ENCODE results near the gene SCYL2. TPM values are rescaled to one million over a fixed set of nuclear protein-coding genes. Genes with fewer than 3 reads are reported as not detected.
A peak's percentile ranks its signal among the peaks of the same experiment; 100 is the strongest.

The SCYL2 gene
- total and polyA plus RNA-seq, 2 of the 13 experiments (the other 11 are each of a cell fraction or from before 2014, with no cell fraction given): 11.4 to 28.8 TPM

GRCh38 chr12:100229036-100229635 lies 37.8 kb upstream of the SCYL2 start:
- in situ Hi-C loops (cut with HindIII; ENCODE audit: extremely low pct_ligation_motif_present, low pct_unique_long_range_greater_than_20kb): no loop called here
- ChIA-PET CTCF (ENCODE audit: low intra/inter-chr PET ratio, low total read pairs) (no interaction called here), POLR2A (no interaction called here)
- H4K20me1 ChIP-seq (ENCODE audit: insufficient read depth, low read length): no peaks in the 10 kb centered on the region
- FAIRE-seq (peak; percentile 12), ATAC-seq (peak; percentile 86), DNase-seq (ENCODE audit: low spot score) (peak; percentile 28)
- H3K4me3 ChIP-seq (replicated peaks in 1 of 3; ENCODE audit: insufficient read depth in 1 of 3, low read depth in 2 of 3, low read length in 3 of 3): no peak overlapping the region
- 92% methylated on average over 5 of the region's 5 CpGs for WGBS (ENCODE audit: low lambda C conversion rate)
- no peak overlapping the region for H3K9ac ChIP-seq (ENCODE audit: insufficient read depth, low read depth, low read length)
- intact Hi-C loops (cut with micrococcal nuclease; ENCODE audit: unreplicated experiment): no loop called here
- peaks cover 0 to 9% of the 10 kb centered on the region in 2 experiments; a peak in 3 of 5 replicates for H3K36me3 ChIP-seq (replicated peaks in 1 of 2; ENCODE audit: control insufficient read depth in 1 of 2, insufficient read depth in 2 of 2, low read length in 2 of 2)
- H3K27ac ChIP-seq (ENCODE audit: extremely low read length, insufficient read depth, low read length): no peak overlapping the region
- H3K79me2 ChIP-seq (ENCODE audit: insufficient read depth, low read length): no peaks in the 10 kb centered on the region
- no peaks in the 10 kb centered on the region for H3K9me3 ChIP-seq (ENCODE audit: low read length)
- no peaks in the 10 kb centered on the region for H3K27me3 ChIP-seq (ENCODE audit: control insufficient read depth in 1 of 2, insufficient read depth in 2 of 2, low read length in 2 of 2)
- no peak overlapping the region for H3K4me2 ChIP-seq (ENCODE audit: low read depth, low read length)
- no peaks in the 10 kb centered on the region for H3K4me1 ChIP-seq (ENCODE audit: insufficient read depth, low read length)
- BruUV-seq (replicated peaks): no TSS peak
- H2AFZ ChIP-seq (ENCODE audit: low read length): no peak overlapping the region
- TF ChIP-seq ISL2 (CRISPR knock-in tag; IDR thresholded peaks at IDR 0.05) (no peak), HNRNPUL1 (IDR thresholded peaks at IDR 0.05; ENCODE audit: low read depth, low read length) (no peak), CHCHD3 (CRISPR knock-in tag; IDR thresholded peaks at IDR 0.05) (no peak), CHD4 (IDR thresholded peaks at IDR 0.05; ENCODE audit: borderline replicate concordance, low read length) (no peak), ZFP91 (CRISPR knock-in tag; IDR thresholded peaks at IDR 0.05; ENCODE audit: borderline replicate concordance) (no peak), ZNF281 (CRISPR knock-in tag; IDR thresholded peaks at IDR 0.05; ENCODE audit: borderline replicate concordance) (no peak), ZSCAN5A (CRISPR knock-in tag; IDR thresholded peaks at IDR 0.05; ENCODE audit: borderline replicate concordance) (no peak), CTCF (CRISPR knock-in tag; IDR thresholded peaks at IDR 0.05) (peak; percentile 54), ZNF770 (CRISPR knock-in tag; IDR thresholded peaks at IDR 0.05) (peak; percentile 78), GABPB1 (CRISPR knock-in tag; IDR thresholded peaks at IDR 0.05) (no peak), ZNF644 (CRISPR knock-in tag; IDR thresholded peaks at IDR 0.05; ENCODE audit: low read depth) (no peak), FOXO1 (CRISPR knock-in tag; IDR thresholded peaks at IDR 0.05) (no peak), STAG1 (CRISPR knock-in tag; IDR thresholded peaks at IDR 0.05) (peak; percentile 69), NR2F1 (CRISPR knock-in tag; IDR thresholded peaks at IDR 0.05) (no peak), SOX5 (CRISPR knock-in tag; IDR thresholded peaks at IDR 0.05; ENCODE audit: borderline replicate concordance) (no peak)

Data from HepG2 (cell line).